ENCODE results near the gene GDPD4. TPM values are rescaled to one million over a fixed set of nuclear protein-coding genes. Genes with fewer than 3 reads are reported as not detected.
A peak's percentile ranks its signal among the peaks of the same experiment; 100 is the strongest.

Gene GDPD4
- total and polyA plus RNA-seq, 4 donors: not detected

GRCh38 chr11:77318600-77318999 lies 17.1 kb upstream of the GDPD4 start:
- no peak for TF ChIP-seq CTCF (IDR thresholded peaks at IDR 0.05; ENCODE audit: control extremely low read depth, extremely low read depth)
- 91 to 94% methylated on average over 2 of the region's 2 CpGs for WGBS, 2 donors
- H3K9ac ChIP-seq (ENCODE audit: insufficient read depth in 1 of 2, low read length in 2 of 2): no peak overlapping the region

GRCh38 chr11:77316733-77317342 lies 15.4 kb upstream of the GDPD4 start:
- DNase-seq (peak in 2 of 3 donors; percentile 72 to 81), ATAC-seq (ENCODE audit: insufficient read depth, low FRiP score) (no peak)
- Histone ChIP-seq H3K27ac (ENCODE audit: low read depth in 1 of 2, low read length in 1 of 2) (no peak overlapping the region), H3K36me3 (ENCODE audit: control insufficient read depth in 4 of 4, insufficient read depth in 4 of 4, low read length in 4 of 4) (no peaks in the 10 kb centered on the region), H3K4me3 (no peak overlapping the region), H3K9ac (ENCODE audit: insufficient read depth in 1 of 2, low read length in 2 of 2) (no peak overlapping the region), H3K4me1 (ENCODE audit: control insufficient read depth in 5 of 5, insufficient read depth in 5 of 5, low read length in 5 of 5) (peaks cover 0 to 17% (median 0%) of the 10 kb centered on the region in 5 donors), H3K9me3 (ENCODE audit: control insufficient read depth in 4 of 4, insufficient read depth in 3 of 4, low read length in 3 of 4) (no peaks in the 10 kb centered on the region), H3K27me3 (ENCODE audit: control insufficient read depth in 3 of 3, insufficient read depth in 3 of 3, low read length in 2 of 3) (peaks cover 0 to 2% (median 0%) of the 10 kb centered on the region in 3 donors)
- TF ChIP-seq CTCF (IDR thresholded peaks at IDR 0.05; ENCODE audit: control extremely low read depth, extremely low read depth): no peak
- WGBS, 2 donors: 53 to 74% methylated on average over 5 of the region's 5 CpGs

More at GRCh38 chr11:77318600-77318999, 17.1 kb upstream of the GDPD4 start:
- ATAC-seq (ENCODE audit: insufficient read depth, low FRiP score) (no peak), DNase-seq (no peak)
- no peak overlapping the region for H3K4me3 ChIP-seq
- peaks cover 0 to 2% (median 0%) of the 10 kb centered on the region in 3 donors for H3K27me3 ChIP-seq (ENCODE audit: control insufficient read depth in 3 of 3, insufficient read depth in 3 of 3, low read length in 2 of 3)
- peaks cover 0 to 4% (median 2%) of the 10 kb centered on the region in 4 donors for H3K36me3 ChIP-seq (ENCODE audit: control insufficient read depth in 4 of 4, insufficient read depth in 4 of 4, low read length in 4 of 4)
- no peak overlapping the region for H3K27ac ChIP-seq (ENCODE audit: low read depth in 1 of 2, low read length in 1 of 2)
- peaks cover 0 to 17% (median 0%) of the 10 kb centered on the region in 5 donors for H3K4me1 ChIP-seq (ENCODE audit: control insufficient read depth in 5 of 5, insufficient read depth in 5 of 5, low read length in 5 of 5)
- no peaks in the 10 kb centered on the region for H3K9me3 ChIP-seq (ENCODE audit: control insufficient read depth in 4 of 4, insufficient read depth in 3 of 4, low read length in 3 of 4)

DNA sequence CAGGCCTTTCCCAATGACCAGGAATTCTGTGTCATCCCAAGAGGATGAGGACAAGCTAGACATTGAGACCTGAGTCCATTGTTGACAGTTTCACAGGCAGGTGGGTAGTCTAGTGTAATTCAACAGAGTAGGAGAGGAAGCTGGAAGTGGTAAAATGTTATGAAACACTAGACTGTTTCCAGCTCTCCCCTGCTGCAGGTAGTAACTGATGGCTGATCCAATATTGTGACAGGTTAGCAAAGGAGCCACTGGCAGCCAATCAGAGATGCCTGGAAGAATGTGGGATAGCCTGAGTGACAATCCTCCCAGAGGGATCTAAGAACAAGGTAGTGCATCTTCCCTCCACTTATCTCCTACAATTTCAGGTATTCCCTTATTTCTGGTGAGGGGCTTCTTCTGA lies 10.6 kb upstream of the GDPD4 start:
- Histone ChIP-seq H3K36me3 (ENCODE audit: control insufficient read depth in 4 of 4, insufficient read depth in 4 of 4, low read length in 4 of 4) (no peaks in the 10 kb centered on the region), H3K4me3 (no peak overlapping the region), H3K9ac (ENCODE audit: insufficient read depth in 1 of 2, low read length in 2 of 2) (no peak overlapping the region), H3K27me3 (ENCODE audit: control insufficient read depth in 3 of 3, insufficient read depth in 3 of 3, low read length in 2 of 3) (peaks cover 0 to 2% (median 0%) of the 10 kb centered on the region in 3 donors), H3K9me3 (ENCODE audit: control insufficient read depth in 4 of 4, insufficient read depth in 3 of 4, low read length in 3 of 4) (no peaks in the 10 kb centered on the region), H3K27ac (ENCODE audit: low read depth in 1 of 2, low read length in 1 of 2) (no peak overlapping the region), H3K4me1 (ENCODE audit: control insufficient read depth in 5 of 5, insufficient read depth in 5 of 5, low read length in 5 of 5) (peaks cover 0 to 13% (median 2%) of the 10 kb centered on the region in 5 donors)
- no peak for ATAC-seq (ENCODE audit: insufficient read depth, low FRiP score)
- no peak for DNase-seq
- TF ChIP-seq CTCF (IDR thresholded peaks at IDR 0.05; ENCODE audit: control extremely low read depth, extremely low read depth): no peak

DNA sequence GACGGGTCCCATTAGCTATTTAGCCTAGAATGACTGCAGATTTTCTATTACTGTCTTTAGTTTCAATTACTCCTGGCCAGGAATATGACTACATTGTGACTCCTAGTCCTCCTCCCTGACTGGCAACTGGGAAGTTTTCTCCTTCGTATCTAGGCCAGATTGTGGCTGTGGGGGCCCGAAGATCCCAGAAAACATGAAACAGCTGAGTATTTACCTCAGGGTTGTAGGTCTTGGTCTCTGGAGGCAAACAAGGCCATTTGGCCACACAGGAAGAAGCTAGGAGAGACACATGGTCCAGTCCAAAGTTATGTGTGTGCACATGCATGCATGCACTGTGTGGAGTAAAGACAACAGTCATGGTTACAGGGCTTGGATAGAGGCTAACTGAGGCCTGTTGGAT lies 10.2 kb upstream of the GDPD4 start:
- no peak overlapping the region for H3K9ac ChIP-seq (ENCODE audit: insufficient read depth in 1 of 2, low read length in 2 of 2)
- H3K4me3 ChIP-seq: no peak overlapping the region
- DNase-seq (no peak), ATAC-seq (ENCODE audit: insufficient read depth, low FRiP score) (no peak)
- H3K9me3 ChIP-seq (ENCODE audit: control insufficient read depth in 4 of 4, insufficient read depth in 3 of 4, low read length in 3 of 4): no peaks in the 10 kb centered on the region
- peaks cover 0 to 2% (median 0%) of the 10 kb centered on the region in 3 donors for H3K27me3 ChIP-seq (ENCODE audit: control insufficient read depth in 3 of 3, insufficient read depth in 3 of 3, low read length in 2 of 3)
- no peak overlapping the region for H3K27ac ChIP-seq (ENCODE audit: low read depth in 1 of 2, low read length in 1 of 2)
- H3K36me3 ChIP-seq (ENCODE audit: control insufficient read depth in 4 of 4, insufficient read depth in 4 of 4, low read length in 4 of 4): no peaks in the 10 kb centered on the region
- TF ChIP-seq CTCF (IDR thresholded peaks at IDR 0.05; ENCODE audit: control extremely low read depth, extremely low read depth): no peak
- H3K4me1 ChIP-seq (ENCODE audit: control insufficient read depth in 5 of 5, insufficient read depth in 5 of 5, low read length in 5 of 5): peaks cover 0 to 8% (median 0%) of the 10 kb centered on the region in 5 donors
- 96 to 97% methylated on average over 3 of the region's 3 CpGs for WGBS, 2 donors

Measured in lung (tissue), 12 donors.